ENCODE measurements around the gene ARHGAP29.

DNA sequence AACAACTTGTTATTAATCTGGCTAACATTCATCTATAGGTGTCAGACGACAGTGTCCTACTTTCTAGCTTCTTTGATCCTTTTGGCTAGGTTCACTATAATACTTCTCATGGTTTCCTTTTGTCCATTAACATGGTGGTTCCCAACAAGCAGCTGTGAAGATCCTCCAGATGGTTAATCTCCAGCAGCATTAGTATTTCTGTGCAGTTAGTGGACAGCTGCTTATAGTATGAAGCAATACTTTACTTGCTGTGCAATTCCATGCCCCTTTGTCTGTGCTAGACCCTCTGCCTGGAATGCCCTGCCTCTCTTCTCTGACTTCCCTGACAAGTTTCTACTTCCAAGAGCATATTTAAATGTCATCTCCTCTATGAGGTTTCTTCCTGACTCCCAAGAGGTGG is 41.7 kb upstream of the ARHGAP29 start:
- TF ChIP-seq, protein P1, sequence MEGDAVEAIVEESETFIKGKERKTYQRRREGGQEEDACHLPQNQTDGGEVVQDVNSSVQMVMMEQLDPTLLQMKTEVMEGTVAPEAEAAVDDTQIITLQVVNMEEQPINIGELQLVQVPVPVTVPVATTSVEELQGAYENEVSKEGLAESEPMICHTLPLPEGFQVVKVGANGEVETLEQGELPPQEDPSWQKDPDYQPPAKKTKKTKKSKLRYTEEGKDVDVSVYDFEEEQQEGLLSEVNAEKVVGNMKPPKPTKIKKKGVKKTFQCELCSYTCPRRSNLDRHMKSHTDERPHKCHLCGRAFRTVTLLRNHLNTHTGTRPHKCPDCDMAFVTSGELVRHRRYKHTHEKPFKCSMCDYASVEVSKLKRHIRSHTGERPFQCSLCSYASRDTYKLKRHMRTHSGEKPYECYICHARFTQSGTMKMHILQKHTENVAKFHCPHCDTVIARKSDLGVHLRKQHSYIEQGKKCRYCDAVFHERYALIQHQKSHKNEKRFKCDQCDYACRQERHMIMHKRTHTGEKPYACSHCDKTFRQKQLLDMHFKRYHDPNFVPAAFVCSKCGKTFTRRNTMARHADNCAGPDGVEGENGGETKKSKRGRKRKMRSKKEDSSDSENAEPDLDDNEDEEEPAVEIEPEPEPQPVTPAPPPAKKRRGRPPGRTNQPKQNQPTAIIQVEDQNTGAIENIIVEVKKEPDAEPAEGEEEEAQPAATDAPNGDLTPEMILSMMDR (optimal IDR thresholded peaks at IDR 0.05 in 1 of 3, IDR thresholded peaks at IDR 0.05 in 1 of 3, conservative IDR thresholded peaks at IDR 0.05 in 1 of 3; ENCODE audit: extremely low read depth in 1 of 3, insufficient read depth in 2 of 3, low read length in 3 of 3) = no peak
- no peak for TF ChIP-seq EZH2 (IDR thresholded peaks at IDR 0.05; ENCODE audit: low read length)

Measured in keratinocyte (primary cell).